H9 (cell line): ENCODE results near the gene CASP10. TPM values are rescaled to one million over a fixed set of nuclear protein-coding genes. Genes with fewer than 3 reads are reported as not detected.

Source experiments
- DNase-seq: peaks from one replicate; pipeline ENCODE4 v3.0.0-alpha.2; 2017
- H2AFZ ChIP-seq: one replicate; pipeline ENCODE4 v1.6.1; 2013; ENCODE audit warnings: mild to moderate bottlenecking, low read length, control low read depth, moderate library complexity
- H2AK5ac ChIP-seq: 2 replicates; pipeline ENCODE4 v1.6.1; 2013; ENCODE audit warnings: low read length, control low read depth, mixed read lengths; ENCODE audit not compliant: insufficient read length
- H2BK120ac ChIP-seq: one replicate; pipeline ENCODE4 v1.6.1; 2013; ENCODE audit warnings: low read depth, mild to moderate bottlenecking, low read length, control low read depth, inconsistent platforms; ENCODE audit not compliant: poor library complexity, severe bottlenecking
- H2BK12ac ChIP-seq: 2 replicates; pipeline ENCODE4 v1.6.1; 2013; ENCODE audit warnings: low read length, control low read depth, mixed read lengths, low read depth; ENCODE audit not compliant: insufficient read length
- H2BK15ac ChIP-seq: 2 replicates; pipeline ENCODE4 v1.6.1; 2013; ENCODE audit warnings: low read depth, low read length, control low read depth
- H2BK20ac ChIP-seq: one replicate; pipeline ENCODE4 v1.6.1; 2013; ENCODE audit warnings: low read depth, mild to moderate bottlenecking, low read length, control low read depth, inconsistent platforms; ENCODE audit not compliant: poor library complexity, severe bottlenecking
- H2BK5ac ChIP-seq: 2 replicates; pipeline ENCODE4 v1.6.1; 2013; ENCODE audit warnings: low read length, control low read depth, mixed read lengths; ENCODE audit not compliant: insufficient read length
- H3K14ac ChIP-seq: 2 replicates; pipeline ENCODE4 v1.6.1; 2013; ENCODE audit warnings: low read length, control low read depth; ENCODE audit not compliant: insufficient read depth
- H3K18ac ChIP-seq: 2 replicates; pipeline ENCODE4 v1.6.1; 2013; ENCODE audit warnings: low read depth, mild to moderate bottlenecking, mixed read lengths, low read length, control low read depth; ENCODE audit not compliant: insufficient read length
- H3K23ac ChIP-seq: 2 replicates; pipeline ENCODE4 v1.6.1; 2013; ENCODE audit warnings: low read length, control low read depth, mixed read lengths, low read depth; ENCODE audit not compliant: insufficient read length
- H3K23me2 ChIP-seq: 2 replicates; pipeline ENCODE4 v1.6.1; 2013; ENCODE audit warnings: low read depth, mild to moderate bottlenecking, mixed read lengths, low read length, control low read depth; ENCODE audit not compliant: insufficient read length, poor library complexity, severe bottlenecking
- H3K27ac ChIP-seq: 2 replicates; pipeline ENCODE4 v1.5.1; 2013; ENCODE audit warnings: low read length, control low read depth, mixed read lengths, low read depth; ENCODE audit not compliant: insufficient read length
- H3K27me3 ChIP-seq: 2 replicates; pipeline ENCODE4 v1.6.1; 2013; ENCODE audit warnings: low read length, control low read depth, inconsistent platforms; ENCODE audit not compliant: insufficient read depth
- H3K4ac ChIP-seq: 2 replicates; pipeline ENCODE4 v1.6.1; 2013; ENCODE audit warnings: low read depth, mild to moderate bottlenecking, control low read depth, inconsistent platforms, low read length, moderate library complexity
- H3K4me1 ChIP-seq: 2 replicates; pipeline ENCODE4 v1.6.1; 2013; ENCODE audit warnings: low read length, control low read depth, inconsistent platforms; ENCODE audit not compliant: insufficient read depth
- H3K4me2 ChIP-seq: 2 replicates; pipeline ENCODE4 v1.6.1; 2013; ENCODE audit warnings: low read length, control low read depth, mixed read lengths; ENCODE audit not compliant: insufficient read length, insufficient read depth
- H3K56ac ChIP-seq: 2 replicates; pipeline ENCODE4 v1.6.1; 2013; ENCODE audit warnings: low read depth, mild to moderate bottlenecking, mixed read lengths, low read length, control low read depth; ENCODE audit not compliant: insufficient read length
- H3K79me1 ChIP-seq: 2 replicates; pipeline ENCODE4 v1.6.1; 2013; ENCODE audit warnings: low read depth, mild to moderate bottlenecking, moderate library complexity, low read length, control low read depth, inconsistent platforms; ENCODE audit not compliant: insufficient read depth, poor library complexity, severe bottlenecking
- H3K79me2 ChIP-seq: 2 replicates; pipeline ENCODE4 v1.6.1; 2013; ENCODE audit warnings: low read length, control low read depth, inconsistent platforms; ENCODE audit not compliant: insufficient read depth
- H3K9ac ChIP-seq: 2 replicates; pipeline ENCODE4 v1.6.1; 2013; ENCODE audit warnings: low read length, control low read depth, mixed read lengths; ENCODE audit not compliant: insufficient read length; ENCODE audit errors: extremely low read depth
- H3K9me3 ChIP-seq: one replicate; pipeline ENCODE4 v1.6.1; 2013; ENCODE audit warnings: low read depth, low read length, inconsistent platforms; ENCODE audit not compliant: control insufficient read depth
- H3T11ph ChIP-seq: one replicate; pipeline ENCODE4 v1.6.1; 2013; ENCODE audit warnings: mild to moderate bottlenecking, low read length, control low read depth, inconsistent platforms
- H4K20me1 ChIP-seq: one replicate; pipeline ENCODE4 v1.6.1; 2013; ENCODE audit not compliant: control insufficient read depth, insufficient read length, insufficient read depth
- H4K5ac ChIP-seq: 2 replicates; pipeline ENCODE4 v1.6.1; 2013; ENCODE audit warnings: low read depth, mild to moderate bottlenecking, mixed read lengths, low read length, control low read depth; ENCODE audit not compliant: insufficient read length
- H4K8ac ChIP-seq: replicated peaks from 2 replicates; pipeline ENCODE4 v1.6.1; 2013; ENCODE audit warnings: low read length, control low read depth, mixed read lengths, low read depth; ENCODE audit not compliant: insufficient read length
- H4K91ac ChIP-seq: 2 replicates; pipeline ENCODE4 v1.6.1; 2013; ENCODE audit warnings: low read depth, mild to moderate bottlenecking, moderate library complexity, mixed read lengths, low read length, control low read depth; ENCODE audit not compliant: insufficient read length
- H3K27ac Mint-ChIP-seq, 3 experiments: 2 replicates in 2 of 3; 3 replicates in 1 of 3; pipeline ENCODE4 v1.8.0; 2020 to 2021; ENCODE audit warnings: mixed read lengths in 3 of 3, mild to moderate bottlenecking in 1 of 3, moderate library complexity in 1 of 3
- H3K27me3 Mint-ChIP-seq: 2 replicates; pipeline ENCODE4 v1.8.0; 2021; ENCODE audit warnings: low read depth, mild to moderate bottlenecking, moderate library complexity, mixed read lengths
- H3K36me3 Mint-ChIP-seq, 3 experiments: 2 replicates in 2 of 3; 3 replicates in 1 of 3; pipeline ENCODE4 v1.8.0; 2020 to 2021; ENCODE audit warnings: low read depth in 3 of 3, mixed read lengths in 3 of 3; ENCODE audit not compliant: insufficient read depth in 1 of 3
- H3K4me1 Mint-ChIP-seq, 2 experiments: 2 replicates each; pipeline ENCODE4 v1.8.0; 2020; ENCODE audit warnings: mixed read lengths in 2 of 2
- H3K4me3 Mint-ChIP-seq, 2 experiments: 2 replicates in 1 of 2; 3 replicates in 1 of 2; pipeline ENCODE4 v1.8.0; 2020 to 2021; ENCODE audit warnings: mild to moderate bottlenecking in 2 of 2, mixed read lengths in 2 of 2, moderate library complexity in 1 of 2
- H3K9me3 Mint-ChIP-seq, 2 experiments: 2 replicates in 1 of 2; 3 replicates in 1 of 2; pipeline ENCODE4 v1.8.0; 2020; ENCODE audit warnings: mild to moderate bottlenecking in 2 of 2, mixed read lengths in 2 of 2, moderate library complexity in 1 of 2
- CTCF ChIP-seq: fragments of 200-600 bp; sonication (generic); conservative IDR thresholded peaks from 3 replicates; pipeline ENCODE4 v1.8.0; 2021; ENCODE audit warnings: antibody characterized with exemption, mild to moderate bottlenecking
- WGBS: extraction: QIAGEN DNeasy Blood & Tissue Kit; methylation state at CpG from one replicate; pipeline ENCODE4 v1.1.7; 2013; ENCODE audit warnings: missing lambda C conversion rate, low lambda C conversion rate, mixed read lengths; ENCODE audit not compliant: insufficient read length; ENCODE audit errors: extremely low coverage; 5-methylcytosine and 5-hydroxymethylcytosine counted together
- total RNA-seq: library from RNA; stranded (reverse); gene quantifications from 2 replicates; pipeline ENCODE4 v1.2.1, GENCODE V29; 2021

CASP10 gene
- total RNA-seq, 1 experiment from 2014 or later, result 2.7 TPM

GRCh38 chr2:201201371-201201770, 18.4 kb downstream of the CASP10 start:
- Histone ChIP-seq H2BK15ac (no peak overlapping the region), H3T11ph (no peak overlapping the region), H3K79me2 (no peaks in the 10 kb centered on the region), H4K20me1 (no peaks in the 10 kb centered on the region), H4K5ac (no peak overlapping the region), H2BK20ac (no peak overlapping the region), H2AK5ac (no peak overlapping the region), H2AFZ (no peak overlapping the region), H2BK120ac (no peak overlapping the region), H3K9me3 (no peaks in the 10 kb centered on the region), H3K56ac (no peak overlapping the region), H4K91ac (no peak overlapping the region), H2BK12ac (no peak overlapping the region), H3K23me2 (no peaks in the 10 kb centered on the region), H3K79me1 (no peaks in the 10 kb centered on the region), H3K4me2 (no peak overlapping the region), H3K4me1 (no peaks in the 10 kb centered on the region), H3K27me3 (no peaks in the 10 kb centered on the region), H3K4ac (no peak overlapping the region), H3K27ac (no peak overlapping the region), H3K9ac (no peak overlapping the region), H4K8ac (no peak overlapping the region), H3K14ac (no peak overlapping the region), H2BK5ac (no peak overlapping the region), H3K18ac (no peak overlapping the region), H3K23ac (no peak overlapping the region)
- Mint-ChIP-seq H3K36me3 (peaks cover 0 to 2% (median 0%) of the 10 kb centered on the region in 3 experiments; a peak in 4 of 7 replicates), H3K27me3 (no peaks in the 10 kb centered on the region), H3K27ac (peak overlapping the region in 1 of 3 experiments; percentile 40; a peak in 1 of 7 replicates), H3K4me1 (peaks cover 7 to 8% of the 10 kb centered on the region in 2 experiments; a peak in 3 of 4 replicates), H3K4me3 (no peak overlapping the region), H3K9me3 (no peaks in the 10 kb centered on the region)
- no peak for DNase-seq
- WGBS, result no CpG with 5 or more reads among the region's 8 CpGs
- no peak for TF ChIP-seq CTCF
